ACC112 (cell line): ENCODE measurements around the gene DOCK7.

Experiments
- H2AFZ ChIP-seq: fragments of 200-600 bp; sonication (generic); one replicate; pipeline ENCODE4 v1.6.0; 2017; ENCODE audit warnings: antibody characterized with exemption, low read length; ENCODE audit not compliant: unreplicated experiment
- H3K27ac ChIP-seq: fragments of 200-600 bp; sonication (generic); 2 replicates; pipeline ENCODE4 v1.5.1; 2014; ENCODE audit warnings: low read depth, mild to moderate bottlenecking, antibody characterized with exemption, low read length, moderate library complexity
- H3K27me3 ChIP-seq: fragments of 200-600 bp; sonication (generic); 2 replicates; pipeline ENCODE4 v1.6.1; 2014; ENCODE audit warnings: mild to moderate bottlenecking, antibody characterized with exemption, low read length, moderate library complexity, mixed read lengths; ENCODE audit not compliant: insufficient read depth
- H3K36me3 ChIP-seq: fragments of 200-600 bp; sonication (generic); 2 replicates; pipeline ENCODE4 v1.6.1; 2016; ENCODE audit warnings: mild to moderate bottlenecking, antibody characterized with exemption, low read length, moderate library complexity, mixed read lengths; ENCODE audit not compliant: insufficient read depth
- H3K4me1 ChIP-seq: fragments of 200-600 bp; sonication (generic); one replicate; pipeline ENCODE4 v1.6.1; 2016; ENCODE audit warnings: low read length, mixed read lengths; ENCODE audit not compliant: insufficient read depth, unreplicated experiment, control insufficient read depth
- H3K4me3 ChIP-seq: fragments of 200-600 bp; sonication (generic); 2 replicates; pipeline ENCODE4 v1.5.1; 2014; ENCODE audit warnings: mild to moderate bottlenecking, low read depth, low read length
- H3K79me2 ChIP-seq: fragments of 200-600 bp; sonication (generic); one replicate; pipeline ENCODE4 v1.6.0; 2016; ENCODE audit warnings: low read length; ENCODE audit not compliant: control insufficient read depth, unreplicated experiment, insufficient read depth

The DOCK7 gene

GRCh38 chr1:62435231-62436038 is 252.8 kb downstream of the DOCK7 start:
- H2AFZ ChIP-seq, result peak overlapping the region; percentile 72
- peaks cover 15% of the 10 kb centered on the region for H3K4me1 ChIP-seq
- 0 out of 2 replicates have a peak, but pooled peaks cover 5% of the 10 kb centered on the region for H3K27me3 ChIP-seq
- H3K27ac ChIP-seq, result peak overlapping the region; percentile 98
- no peaks in the 10 kb centered on the region for H3K36me3 ChIP-seq
- H3K4me3 ChIP-seq, result peak overlapping the region; percentile 92
- peaks cover 41% of the 10 kb centered on the region for H3K79me2 ChIP-seq

GRCh38 chr1:62434618-62435001 is 253.6 kb downstream of the DOCK7 start:
- no peaks in the 10 kb centered on the region for H3K36me3 ChIP-seq
- peaks cover 33% of the 10 kb centered on the region for H3K79me2 ChIP-seq
- no peak overlapping the region for H2AFZ ChIP-seq
- H3K27ac ChIP-seq, result no peak overlapping the region
- H3K4me3 ChIP-seq, result no peak overlapping the region
- 0 out of 2 replicates have a peak, but pooled peaks cover 5% of the 10 kb centered on the region for H3K27me3 ChIP-seq
- H3K4me1 ChIP-seq, result peaks cover 9% of the 10 kb centered on the region

DNA sequence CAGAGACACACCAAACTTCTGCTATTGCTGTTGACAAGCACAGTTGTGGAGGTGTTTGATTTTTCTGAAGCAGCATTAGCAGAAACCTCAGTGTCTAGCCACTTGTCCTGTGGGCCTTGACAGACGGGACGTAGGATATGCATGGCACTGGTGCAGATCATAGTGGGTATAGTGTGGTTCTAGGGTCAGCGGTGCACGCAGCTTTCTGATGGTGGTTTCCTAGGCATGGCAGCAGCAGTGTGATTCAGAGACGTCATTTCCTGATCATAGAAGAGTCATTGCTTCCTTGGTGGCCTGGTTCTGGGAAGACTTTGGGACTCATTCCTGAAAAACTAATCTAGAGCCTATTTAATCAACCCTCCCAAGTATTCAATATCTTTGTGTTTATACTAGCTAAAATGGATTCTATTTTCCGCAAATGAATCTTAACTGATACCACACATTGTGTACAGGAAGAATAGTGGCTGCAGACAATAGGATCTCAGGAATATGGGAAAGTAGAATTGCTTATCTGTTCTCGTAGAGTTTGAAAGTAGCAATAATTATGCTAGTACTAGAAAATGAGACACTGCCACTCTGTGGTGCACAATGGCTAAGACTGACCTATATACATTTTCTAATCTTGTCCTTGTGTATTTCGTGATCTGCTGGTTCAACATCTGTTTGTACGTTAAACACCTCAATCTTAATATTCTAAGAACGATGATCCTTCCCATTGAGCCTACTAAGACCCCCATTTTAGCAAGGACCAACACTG is 254.1 kb downstream of the DOCK7 start:
- Histone ChIP-seq H3K79me2 (peaks cover 27% of the 10 kb centered on the region), H3K27me3 (0 out of 2 replicates have a peak, but pooled peaks cover 5% of the 10 kb centered on the region), H3K27ac (no peak overlapping the region), H3K4me3 (no peak overlapping the region), H3K4me1 (peaks cover 4% of the 10 kb centered on the region), H3K36me3 (no peaks in the 10 kb centered on the region), H2AFZ (no peak overlapping the region)

DNA sequence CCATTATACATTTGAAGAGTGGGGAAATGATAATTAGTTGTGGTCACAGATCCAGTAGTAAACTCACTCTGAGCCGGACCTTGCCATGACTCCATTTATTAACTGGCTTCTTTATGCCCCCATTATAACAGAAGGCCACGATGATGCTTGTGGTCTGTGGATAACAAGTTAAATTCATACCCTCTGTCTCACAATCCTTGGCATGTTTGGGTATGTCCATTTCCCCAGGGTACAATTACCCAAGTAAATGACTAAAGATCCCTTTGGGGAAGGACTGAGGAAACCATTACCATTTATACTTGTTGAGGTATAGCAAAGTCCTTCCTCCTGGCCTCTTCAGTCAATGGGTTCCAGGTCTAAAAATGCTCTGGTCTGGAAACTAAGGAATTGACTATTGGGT is 258.6 kb downstream of the DOCK7 start:
- H3K4me1 ChIP-seq, result peaks cover 7% of the 10 kb centered on the region
- 0 out of 2 replicates have a peak, but pooled peaks cover 5% of the 10 kb centered on the region for H3K27me3 ChIP-seq
- no peaks in the 10 kb centered on the region for H3K36me3 ChIP-seq
- H3K79me2 ChIP-seq, result no peaks in the 10 kb centered on the region
- H3K27ac ChIP-seq, result no peak overlapping the region
- no peak overlapping the region for H3K4me3 ChIP-seq
- no peak overlapping the region for H2AFZ ChIP-seq

- Histone ChIP-seq H3K36me3 (no peaks in the 10 kb centered on the region), H2AFZ (no peak overlapping the region), H3K4me3 (no peak overlapping the region), H3K79me2 (no peaks in the 10 kb centered on the region), H3K27ac (no peak overlapping the region), H3K4me1 (peaks cover 12% of the 10 kb centered on the region), H3K27me3 (0 out of 2 replicates have a peak, but pooled peaks cover 5% of the 10 kb centered on the region)
These were observed 259.8 kb downstream of the DOCK7 start for GRCh38 chr1:62428351-62428750.

DNA sequence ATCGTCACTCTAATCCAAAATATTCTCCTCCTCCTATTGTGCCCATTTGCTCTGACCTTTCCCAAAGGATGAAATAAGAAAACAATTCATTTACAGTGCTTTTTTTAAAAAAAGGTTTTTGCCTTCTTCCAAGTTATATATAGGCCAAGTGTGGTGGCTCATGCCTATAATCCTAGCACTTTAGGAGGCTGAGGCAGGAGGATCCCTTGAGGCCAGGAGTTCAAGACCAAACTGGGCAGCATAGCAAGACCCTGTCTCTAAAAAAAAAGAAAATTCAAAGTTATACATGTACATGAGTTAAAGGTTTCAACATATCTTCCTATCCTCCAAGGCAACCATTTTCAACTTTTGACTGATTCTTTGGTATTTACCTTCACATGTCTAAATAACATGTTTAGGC is 261.4 kb downstream of the DOCK7 start:
- no peak overlapping the region for H3K27ac ChIP-seq
- 0 out of 2 replicates have a peak, but pooled peaks cover 5% of the 10 kb centered on the region for H3K27me3 ChIP-seq
- H3K4me1 ChIP-seq, result peaks cover 12% of the 10 kb centered on the region
- no peaks in the 10 kb centered on the region for H3K36me3 ChIP-seq
- H2AFZ ChIP-seq, result no peak overlapping the region
- H3K4me3 ChIP-seq, result no peak overlapping the region
- H3K79me2 ChIP-seq, result no peaks in the 10 kb centered on the region

GRCh38 chr1:62426237-62426636 is 261.9 kb downstream of the DOCK7 start:
- Histone ChIP-seq H3K79me2 (no peaks in the 10 kb centered on the region), H3K27ac (no peak overlapping the region), H3K36me3 (no peaks in the 10 kb centered on the region), H3K4me3 (no peak overlapping the region), H2AFZ (no peak overlapping the region), H3K27me3 (0 out of 2 replicates have a peak, but pooled peaks cover 2% of the 10 kb centered on the region), H3K4me1 (peaks cover 12% of the 10 kb centered on the region)

GRCh38 chr1:62425041-62425440 is 263.1 kb downstream of the DOCK7 start:
- no peak overlapping the region for H3K4me3 ChIP-seq
- peaks cover 12% of the 10 kb centered on the region for H3K4me1 ChIP-seq
- H3K36me3 ChIP-seq, result no peaks in the 10 kb centered on the region
- H3K27ac ChIP-seq, result no peak overlapping the region
- H3K79me2 ChIP-seq, result no peaks in the 10 kb centered on the region
- H3K27me3 ChIP-seq, result no peaks in the 10 kb centered on the region
- H2AFZ ChIP-seq, result no peak overlapping the region

DNA sequence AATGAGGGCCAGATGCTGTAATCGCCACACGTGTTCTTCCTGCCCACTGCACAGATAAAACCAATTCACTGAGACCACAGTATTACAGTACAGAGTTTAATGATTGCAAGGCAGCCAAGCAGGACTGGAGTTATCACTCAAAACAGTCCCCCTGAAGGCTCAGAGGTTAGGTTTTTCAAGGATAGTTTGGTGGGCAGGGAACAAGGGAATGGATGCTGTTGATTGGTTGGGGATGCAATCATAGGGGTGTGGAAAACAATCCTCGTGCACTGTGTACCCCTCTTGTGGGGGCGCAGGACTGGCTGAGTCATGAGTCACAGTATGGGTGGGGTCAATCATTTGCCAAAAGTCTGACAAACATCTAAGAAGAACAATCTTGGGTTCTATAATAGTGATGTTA is 263.8 kb downstream of the DOCK7 start:
- Histone ChIP-seq H3K4me1 (peaks cover 12% of the 10 kb centered on the region), H3K27ac (no peak overlapping the region), H3K27me3 (no peaks in the 10 kb centered on the region), H3K79me2 (no peaks in the 10 kb centered on the region), H2AFZ (peak overlapping the region; percentile 36), H3K4me3 (no peak overlapping the region), H3K36me3 (no peaks in the 10 kb centered on the region)

DNA sequence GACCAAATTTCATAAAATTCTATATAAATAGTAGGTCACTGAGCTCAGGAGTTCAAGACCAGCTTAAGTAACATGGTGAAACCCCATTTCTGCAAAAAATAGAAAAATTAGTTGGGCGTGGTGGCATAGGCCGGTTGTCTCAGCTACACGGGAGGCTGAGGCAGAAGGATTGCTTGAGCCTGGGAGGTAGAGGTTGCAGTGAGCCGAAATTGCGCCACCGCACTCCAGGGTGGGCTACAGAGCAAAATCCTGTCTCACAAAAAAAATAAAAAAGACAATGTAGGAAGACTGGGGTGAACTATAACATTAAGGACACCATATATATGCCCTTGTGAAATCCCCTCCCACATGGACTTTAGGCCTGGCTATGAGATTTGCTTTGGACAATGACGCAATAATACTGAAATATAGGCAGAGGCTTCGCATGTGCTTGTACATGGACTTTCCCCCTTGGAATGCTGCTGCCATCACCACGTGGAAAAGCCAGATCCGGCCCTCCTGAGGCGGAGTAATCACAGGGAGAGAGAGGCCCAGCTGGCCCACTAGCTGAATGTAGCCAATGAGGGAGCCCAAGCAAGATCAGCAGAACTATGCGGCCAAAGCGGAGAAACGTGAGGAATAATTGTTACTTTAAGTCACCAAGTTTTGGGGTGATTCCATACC is 264.5 kb downstream of the DOCK7 start:
- no peaks in the 10 kb centered on the region for H3K27me3 ChIP-seq
- H3K4me3 ChIP-seq, result no peak overlapping the region
- no peaks in the 10 kb centered on the region for H3K79me2 ChIP-seq
- peaks cover 12% of the 10 kb centered on the region for H3K4me1 ChIP-seq
- peak overlapping the region; percentile 36 for H2AFZ ChIP-seq
- H3K36me3 ChIP-seq, result no peaks in the 10 kb centered on the region
- no peak overlapping the region for H3K27ac ChIP-seq
